Measurements from ENCODE around the gene SPSB1. TPM values are rescaled to one million over a fixed set of nuclear protein-coding genes. Genes with fewer than 3 reads are reported as not detected.

SPSB1 gene
- total RNA-seq, 1 donor from 2014 or later: 22.0 TPM

GRCh38 chr1:9267352-9267686 lies 25.4 kb upstream of the SPSB1 start:
- Mint-ChIP-seq H3K27ac (no peak overlapping the region), H3K4me3 (no peak overlapping the region), H3K36me3 (peaks cover 8% of the 10 kb centered on the region), H3K4me1 (peaks cover 13% of the 10 kb centered on the region), H3K27me3 (ENCODE audit: low read depth) (no peaks in the 10 kb centered on the region), H3K9me3 (no peaks in the 10 kb centered on the region)
- no peak for TF ChIP-seq CTCF (IDR thresholded peaks at IDR 0.05; ENCODE audit: unreplicated experiment)
- no peak for DNase-seq (ENCODE audit: low spot score in 2 of 2, unreplicated experiment in 2 of 2)

- H3K27ac Mint-ChIP-seq: no peak overlapping the region
Measured at GRCh38 chr1:9267827-9268581, 24.7 kb upstream of the SPSB1 start.

GRCh38 chr1:9269078-9269501 lies 23.6 kb upstream of the SPSB1 start:
- DNase-seq (ENCODE audit: low spot score in 2 of 2, unreplicated experiment in 2 of 2): no peak
- H3K27ac Mint-ChIP-seq: peak overlapping the region; percentile 21
- H3K9me3 Mint-ChIP-seq: no peaks in the 10 kb centered on the region
- no peak for TF ChIP-seq CTCF (IDR thresholded peaks at IDR 0.05; ENCODE audit: unreplicated experiment)
- H3K36me3 Mint-ChIP-seq: peaks cover 6% of the 10 kb centered on the region
- H3K4me1 Mint-ChIP-seq: peaks cover 13% of the 10 kb centered on the region
- no peak overlapping the region for H3K4me3 Mint-ChIP-seq
- H3K27me3 Mint-ChIP-seq (ENCODE audit: low read depth): no peaks in the 10 kb centered on the region

More at GRCh38 chr1:9267827-9268581, 24.7 kb upstream of the SPSB1 start:
- Mint-ChIP-seq H3K36me3 (peaks cover 7% of the 10 kb centered on the region), H3K4me1 (peaks cover 13% of the 10 kb centered on the region), H3K9me3 (no peaks in the 10 kb centered on the region), H3K4me3 (no peak overlapping the region), H3K27me3 (ENCODE audit: low read depth) (no peaks in the 10 kb centered on the region)
- DNase-seq (ENCODE audit: low spot score in 2 of 2, unreplicated experiment in 2 of 2): no peak
- TF ChIP-seq CTCF (IDR thresholded peaks at IDR 0.05; ENCODE audit: unreplicated experiment): no peak

DNA sequence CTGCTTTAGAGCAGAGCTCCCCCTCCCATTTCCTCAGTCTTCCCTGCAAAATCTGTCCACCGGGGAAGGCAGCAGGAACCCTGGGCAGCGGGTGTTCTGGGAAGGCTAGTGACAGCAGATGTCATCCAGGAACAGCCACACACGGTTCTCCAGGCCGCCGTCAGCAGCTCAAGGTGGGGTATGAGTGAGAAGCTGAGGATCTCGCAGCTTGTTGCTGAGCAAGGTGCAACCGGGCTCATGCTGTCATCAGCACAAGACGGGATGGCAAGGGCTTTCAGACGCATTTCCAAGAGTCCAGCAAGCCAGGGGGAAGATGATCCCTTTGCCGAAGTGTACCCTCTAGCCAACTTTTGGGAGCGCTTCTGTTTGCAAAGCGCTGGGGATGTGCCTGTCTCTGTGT lies 23.0 kb upstream of the SPSB1 start:
- no peak overlapping the region for H3K4me3 Mint-ChIP-seq
- DNase-seq (ENCODE audit: low spot score in 2 of 2, unreplicated experiment in 2 of 2): no peak
- no peaks in the 10 kb centered on the region for H3K9me3 Mint-ChIP-seq
- TF ChIP-seq CTCF (IDR thresholded peaks at IDR 0.05; ENCODE audit: unreplicated experiment): no peak
- H3K27ac Mint-ChIP-seq: no peak overlapping the region
- no peaks in the 10 kb centered on the region for H3K27me3 Mint-ChIP-seq (ENCODE audit: low read depth)
- peaks cover 13% of the 10 kb centered on the region for H3K4me1 Mint-ChIP-seq
- H3K36me3 Mint-ChIP-seq: peaks cover 6% of the 10 kb centered on the region

DNA sequence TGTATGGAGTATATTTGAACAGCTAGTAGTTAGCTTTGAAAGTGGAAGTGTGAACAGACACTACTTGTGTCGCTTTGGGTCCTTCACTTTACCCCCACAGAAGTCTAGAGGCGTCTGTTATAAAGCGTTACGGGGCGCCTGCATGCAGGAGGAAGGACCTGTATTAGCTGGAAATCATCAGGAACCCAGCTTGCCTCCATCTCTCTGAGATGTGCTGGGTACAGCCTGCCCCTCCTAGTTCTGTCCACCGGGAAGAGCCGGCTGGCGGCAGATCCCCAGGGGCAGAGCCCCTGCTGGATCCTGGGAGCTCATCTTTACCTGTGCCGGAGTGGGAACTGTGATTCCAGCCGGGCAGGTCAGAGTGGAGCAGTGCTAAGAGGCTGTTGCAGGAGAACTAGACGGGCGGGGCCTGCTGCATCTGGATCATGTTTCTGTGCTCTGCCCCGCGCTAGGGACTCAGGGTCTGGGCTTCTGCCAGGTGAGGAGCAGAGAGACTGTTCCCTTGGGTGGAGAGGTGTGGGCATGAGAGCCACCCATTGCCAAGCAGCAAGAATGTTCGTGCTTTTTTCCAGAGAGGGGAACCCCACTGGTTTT lies 22.3 kb upstream of the SPSB1 start:
- TF ChIP-seq CTCF (IDR thresholded peaks at IDR 0.05; ENCODE audit: unreplicated experiment): no peak
- H3K36me3 Mint-ChIP-seq: peaks cover 5% of the 10 kb centered on the region
- no peak overlapping the region for H3K4me3 Mint-ChIP-seq
- DNase-seq (ENCODE audit: low spot score in 2 of 2, unreplicated experiment in 2 of 2): no peak
- H3K27ac Mint-ChIP-seq: no peak overlapping the region
- H3K9me3 Mint-ChIP-seq: no peaks in the 10 kb centered on the region
- no peaks in the 10 kb centered on the region for H3K27me3 Mint-ChIP-seq (ENCODE audit: low read depth)
- H3K4me1 Mint-ChIP-seq: peaks cover 13% of the 10 kb centered on the region

All from mesothelial cell of epicardium (in vitro differentiated cells).